ENCODE data around the gene FBRSL1. TPM values are rescaled to one million over a fixed set of nuclear protein-coding genes. Genes with fewer than 3 reads are reported as not detected.

The FBRSL1 gene
- total RNA-seq, 1 donor from 2014 or later, result 43.8 TPM

DNA sequence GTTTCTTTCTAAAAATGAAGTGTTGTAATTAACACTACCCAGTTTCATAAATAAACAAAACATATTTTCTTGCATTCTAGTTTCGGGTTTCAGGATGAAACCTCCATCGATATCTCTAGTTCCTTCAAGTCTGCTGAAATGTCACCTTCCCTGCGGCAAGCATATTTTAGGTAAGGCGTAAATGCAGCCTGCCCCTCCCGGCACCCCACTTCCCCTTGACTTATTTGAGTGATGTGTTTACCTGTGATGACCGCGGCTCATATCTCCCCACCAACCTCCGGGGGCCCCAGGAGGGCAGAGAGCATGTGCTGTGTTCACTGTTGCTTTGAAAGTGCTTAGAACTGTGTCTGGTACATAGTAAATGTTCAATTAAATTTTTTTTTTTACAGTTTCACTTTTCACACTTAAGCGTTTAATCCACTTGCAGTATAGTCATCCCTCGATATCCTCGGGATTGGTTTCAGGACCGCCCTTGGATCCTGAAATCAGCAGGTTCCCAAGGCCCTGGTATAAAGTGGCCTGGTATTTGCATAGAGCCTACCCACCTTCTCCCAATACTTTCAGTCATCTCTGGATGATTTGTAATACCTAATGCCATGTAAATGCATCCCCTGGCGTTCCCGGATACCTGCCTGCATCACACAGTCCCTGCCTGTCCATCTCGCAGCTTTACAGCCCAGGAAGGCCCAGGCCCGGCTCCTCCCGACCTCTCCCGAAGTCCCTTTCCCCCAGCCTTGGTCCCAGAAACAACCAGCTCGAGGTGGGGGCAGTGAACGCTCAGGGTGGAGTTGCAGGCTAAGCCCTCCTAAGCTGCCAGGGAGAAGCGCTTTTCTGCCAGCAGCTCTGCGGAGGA is 40.2 kb upstream of the FBRSL1 start:
- no peaks in the 10 kb centered on the region for H3K79me2 ChIP-seq (ENCODE audit: insufficient read depth, low read length)
- DNase-seq (ENCODE audit: low read depth) (no peak), FAIRE-seq (no peak)
- no peak overlapping the region for H3K9ac ChIP-seq (ENCODE audit: low read length)
- H3K4me3 ChIP-seq (ENCODE audit: insufficient read depth, low read depth, low read length), result no peak overlapping the region
- H3K36me3 ChIP-seq (ENCODE audit: insufficient read depth, low read length), result no peaks in the 10 kb centered on the region
- no peaks in the 10 kb centered on the region for H3K9me3 ChIP-seq (ENCODE audit: insufficient read depth, low read depth, low read length)
- H3K4me3 Mint-ChIP-seq (ENCODE audit: unreplicated experiment), result no peak overlapping the region
- no peak overlapping the region for H3K27ac ChIP-seq (ENCODE audit: low read depth, low read length)
- peaks cover 7% of the 10 kb centered on the region for H3K4me1 ChIP-seq (ENCODE audit: insufficient read depth, low read length)
- peaks cover 8% of the 10 kb centered on the region for H3K4me1 Mint-ChIP-seq (ENCODE audit: low read depth, unreplicated experiment)
- no peaks in the 10 kb centered on the region for H3K9me3 Mint-ChIP-seq (ENCODE audit: unreplicated experiment)
- peaks cover 4% of the 10 kb centered on the region for H3K36me3 Mint-ChIP-seq (ENCODE audit: low read depth, unreplicated experiment)
- H3K27me3 ChIP-seq (ENCODE audit: insufficient read depth, low read length), result peaks cover 10% of the 10 kb centered on the region
- no peak for TF ChIP-seq EZH2 (IDR thresholded peaks at IDR 0.05; ENCODE audit: insufficient read depth, low read length)
- TF ChIP-seq, protein P1, sequence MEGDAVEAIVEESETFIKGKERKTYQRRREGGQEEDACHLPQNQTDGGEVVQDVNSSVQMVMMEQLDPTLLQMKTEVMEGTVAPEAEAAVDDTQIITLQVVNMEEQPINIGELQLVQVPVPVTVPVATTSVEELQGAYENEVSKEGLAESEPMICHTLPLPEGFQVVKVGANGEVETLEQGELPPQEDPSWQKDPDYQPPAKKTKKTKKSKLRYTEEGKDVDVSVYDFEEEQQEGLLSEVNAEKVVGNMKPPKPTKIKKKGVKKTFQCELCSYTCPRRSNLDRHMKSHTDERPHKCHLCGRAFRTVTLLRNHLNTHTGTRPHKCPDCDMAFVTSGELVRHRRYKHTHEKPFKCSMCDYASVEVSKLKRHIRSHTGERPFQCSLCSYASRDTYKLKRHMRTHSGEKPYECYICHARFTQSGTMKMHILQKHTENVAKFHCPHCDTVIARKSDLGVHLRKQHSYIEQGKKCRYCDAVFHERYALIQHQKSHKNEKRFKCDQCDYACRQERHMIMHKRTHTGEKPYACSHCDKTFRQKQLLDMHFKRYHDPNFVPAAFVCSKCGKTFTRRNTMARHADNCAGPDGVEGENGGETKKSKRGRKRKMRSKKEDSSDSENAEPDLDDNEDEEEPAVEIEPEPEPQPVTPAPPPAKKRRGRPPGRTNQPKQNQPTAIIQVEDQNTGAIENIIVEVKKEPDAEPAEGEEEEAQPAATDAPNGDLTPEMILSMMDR (IDR thresholded peaks at IDR 0.05; ENCODE audit: insufficient read depth, low read depth, low read length), result no peak
- peaks cover 36% of the 10 kb centered on the region for H3K27me3 Mint-ChIP-seq (ENCODE audit: low read depth, unreplicated experiment)
- no peak overlapping the region for H3K4me2 ChIP-seq (ENCODE audit: low read length)
- no peak overlapping the region for H2AFZ ChIP-seq (ENCODE audit: low read depth, low read length)
- H4K20me1 ChIP-seq (ENCODE audit: insufficient read depth, low read length), result no peaks in the 10 kb centered on the region
- no peak overlapping the region for H3K27ac Mint-ChIP-seq (ENCODE audit: unreplicated experiment)

DNA sequence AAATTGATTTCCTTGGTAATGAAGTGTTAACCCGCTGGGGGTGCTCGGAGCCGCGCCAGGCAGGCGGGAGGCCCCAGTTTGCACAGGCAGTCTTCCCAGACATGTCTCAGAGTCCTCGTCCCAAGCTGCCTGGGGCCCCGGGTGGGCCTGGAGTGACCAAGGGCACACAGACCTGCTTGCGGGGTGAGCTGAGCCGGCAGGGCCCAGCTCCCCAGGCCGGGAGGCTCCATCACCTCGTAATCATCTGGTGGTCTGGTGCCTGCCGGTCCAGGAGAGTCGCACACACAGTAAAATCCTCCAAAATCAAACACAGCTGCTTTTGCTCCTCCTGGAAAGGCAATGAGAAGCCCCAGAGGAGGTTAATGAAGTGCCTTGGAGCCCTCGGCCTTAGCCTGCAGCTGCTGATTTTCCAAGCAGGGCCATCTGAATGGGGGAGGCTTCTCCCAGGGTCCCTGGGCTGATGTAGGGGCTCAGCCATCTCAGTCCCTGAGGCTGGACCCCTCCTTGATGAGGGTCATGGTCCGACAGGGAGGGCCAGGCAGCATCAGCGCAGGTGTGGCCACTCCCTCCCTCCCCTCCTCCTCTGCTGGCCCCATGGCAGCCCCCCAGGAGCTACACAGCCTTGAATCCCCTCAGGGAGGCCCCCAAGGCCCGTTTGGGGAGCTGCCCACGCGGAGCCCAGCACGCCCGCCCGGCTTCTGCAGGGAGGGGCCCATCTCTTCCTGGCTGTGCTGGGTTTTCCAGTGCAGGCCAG is 39.4 kb upstream of the FBRSL1 start:
- Histone ChIP-seq H4K20me1 (ENCODE audit: insufficient read depth, low read length) (no peaks in the 10 kb centered on the region), H3K4me2 (ENCODE audit: low read length) (no peak overlapping the region), H3K36me3 (ENCODE audit: insufficient read depth, low read length) (no peaks in the 10 kb centered on the region), H3K4me1 (ENCODE audit: insufficient read depth, low read length) (peaks cover 7% of the 10 kb centered on the region), H3K9me3 (ENCODE audit: insufficient read depth, low read depth, low read length) (peaks cover 4% of the 10 kb centered on the region), H3K4me3 (ENCODE audit: insufficient read depth, low read depth, low read length) (no peak overlapping the region), H3K79me2 (ENCODE audit: insufficient read depth, low read length) (no peaks in the 10 kb centered on the region), H3K27me3 (ENCODE audit: insufficient read depth, low read length) (peaks cover 10% of the 10 kb centered on the region), H3K27ac (ENCODE audit: low read depth, low read length) (no peak overlapping the region), H3K9ac (ENCODE audit: low read length) (no peak overlapping the region), H2AFZ (ENCODE audit: low read depth, low read length) (no peak overlapping the region)
- DNase-seq (ENCODE audit: low read depth), result no peak
- H3K4me1 Mint-ChIP-seq (ENCODE audit: low read depth, unreplicated experiment), result peaks cover 7% of the 10 kb centered on the region
- FAIRE-seq, result no peak
- no peak overlapping the region for H3K27ac Mint-ChIP-seq (ENCODE audit: unreplicated experiment)
- peaks cover 4% of the 10 kb centered on the region for H3K36me3 Mint-ChIP-seq (ENCODE audit: low read depth, unreplicated experiment)
- no peaks in the 10 kb centered on the region for H3K9me3 Mint-ChIP-seq (ENCODE audit: unreplicated experiment)
- H3K27me3 Mint-ChIP-seq (ENCODE audit: low read depth, unreplicated experiment), result peaks cover 39% of the 10 kb centered on the region
- no peak overlapping the region for H3K4me3 Mint-ChIP-seq (ENCODE audit: unreplicated experiment)
- TF ChIP-seq EZH2 (IDR thresholded peaks at IDR 0.05; ENCODE audit: insufficient read depth, low read length), result peak; percentile 54
- TF ChIP-seq, protein P1 (IDR thresholded peaks at IDR 0.05; ENCODE audit: insufficient read depth, low read depth, low read length), result no peak

Measured in astrocyte (in vitro differentiated cells and primary cell).